Coronary artery (tissue), 2 donors: Measurements from ENCODE around the gene SF3B6.
"Not testable (repeated sequence)": the region's sequence is repeated elsewhere in the genome, so short reads cannot be mapped to it uniquely, and the experiment has no call there.

ENCODE experiments used
- DNase-seq: peaks from one replicate; pipeline ENCODE4 v3.0.0-alpha.2; 2017; ENCODE audit warnings: low spot score
- H3K27ac ChIP-seq, 2 donors: fragments of 200-600 bp; sonication (generic); one replicate each; pipeline ENCODE4 v1.5.1; 2016 to 2019
- H3K4me3 ChIP-seq: fragments of 200-600 bp; sonication (generic); 2 replicates; pipeline ENCODE4 v1.5.1; 2016; ENCODE audit warnings: mild to moderate bottlenecking, moderate library complexity
- CTCF ChIP-seq: fragments of 200-600 bp; sonication (generic); IDR thresholded peaks from one replicate; pipeline ENCODE4 v1.5.1; 2019; ENCODE audit warnings: antibody characterized with exemption

The SF3B6 gene

DNA sequence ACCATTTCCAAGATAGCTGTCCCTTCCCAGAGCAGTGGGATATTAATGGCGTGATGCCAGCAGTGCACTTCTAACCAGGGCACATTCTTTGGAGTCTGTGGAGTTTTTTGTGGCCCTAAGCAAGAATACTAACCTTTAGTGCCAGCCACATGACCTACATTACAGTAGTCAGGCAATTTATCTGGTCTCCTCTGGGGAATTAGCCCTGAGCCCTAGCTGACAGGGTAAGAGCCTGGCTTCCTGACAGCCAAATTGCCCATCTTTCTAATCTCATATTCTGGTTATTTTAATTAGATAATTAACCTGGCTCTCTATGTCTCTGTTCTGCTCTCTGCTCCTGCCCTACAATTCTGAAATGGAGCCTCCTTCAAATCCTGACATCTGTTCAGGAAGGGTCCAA is 41.8 kb upstream of the SF3B6 start:
- DNase-seq: no peak
- no peak overlapping the region for H3K4me3 ChIP-seq
- no peak overlapping the region for H3K27ac ChIP-seq
- TF ChIP-seq CTCF: no peak

GRCh38 chr2:24115057-24115456 is 38.9 kb upstream of the SF3B6 start:
- no peak for DNase-seq
- no peak overlapping the region for H3K27ac ChIP-seq
- H3K4me3 ChIP-seq: no peak overlapping the region
- no peak for TF ChIP-seq CTCF

- DNase-seq: no peak
- no peak for TF ChIP-seq CTCF
- H3K27ac ChIP-seq: no peak overlapping the region
- no peak overlapping the region for H3K4me3 ChIP-seq
Observed at GRCh38 chr2:24111407-24111901, 35.3 kb upstream of the SF3B6 start.

- DNase-seq: no peak
- H3K27ac ChIP-seq: no peak overlapping the region
- H3K4me3 ChIP-seq: no peak overlapping the region
- no peak for TF ChIP-seq CTCF
Observed at GRCh38 chr2:24110660-24111303, 34.7 kb upstream of the SF3B6 start.

GRCh38 chr2:24109431-24109830 is 33.3 kb upstream of the SF3B6 start:
- not testable (repeated sequence) for H3K4me3 ChIP-seq, DNase-seq, H3K27ac ChIP-seq

DNA sequence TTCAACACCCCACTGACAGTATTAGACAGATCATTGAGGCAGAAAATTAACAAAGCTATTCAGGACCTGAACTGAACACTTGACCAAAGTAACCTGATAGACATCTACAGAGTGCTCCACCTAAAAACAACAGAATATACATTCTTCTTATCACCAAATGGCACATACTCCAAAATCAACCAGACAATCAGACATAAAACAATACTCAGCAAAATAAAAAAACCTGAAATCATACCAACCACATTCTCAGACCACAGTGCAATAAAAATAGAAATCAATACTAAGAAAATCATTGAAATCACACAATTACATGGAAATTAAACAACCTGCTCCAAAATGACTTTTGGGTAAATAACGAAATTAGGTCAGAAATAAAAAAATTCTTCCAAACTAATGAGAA is 31.2 kb upstream of the SF3B6 start:
- TF ChIP-seq CTCF: no peak
- no peak for DNase-seq
- no peak overlapping the region for H3K4me3 ChIP-seq

DNA sequence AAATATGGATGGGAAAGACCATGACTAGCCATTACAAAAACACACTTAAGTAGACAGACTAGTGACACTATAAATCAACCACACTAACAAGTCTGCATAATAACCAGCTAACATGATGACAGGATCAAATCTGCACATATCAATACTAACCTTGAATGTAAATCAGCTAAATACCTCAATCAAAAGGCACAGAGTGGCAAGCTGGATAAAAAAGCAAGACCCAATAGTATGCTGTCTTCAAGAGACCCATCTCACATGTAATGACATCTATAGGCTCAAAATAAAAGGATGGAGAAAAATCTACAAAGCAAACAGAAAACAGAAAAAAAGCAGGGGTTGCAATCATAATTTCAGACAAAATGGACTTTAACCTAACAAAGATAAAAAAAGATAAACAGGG is 30.7 kb upstream of the SF3B6 start:
- no peak overlapping the region for H3K27ac ChIP-seq
- H3K4me3 ChIP-seq: no peak overlapping the region
- no peak for TF ChIP-seq CTCF
- DNase-seq: no peak

More for the DNA sequence above, 31.2 kb upstream of the SF3B6 start:
- H3K27ac ChIP-seq: no peak overlapping the region
